AG09309 (cell line): Measurements from ENCODE around the gene FBN3.
"Not testable (repeated sequence)": the region's sequence is repeated elsewhere in the genome, so short reads cannot be mapped to it uniquely, and the experiment has no call there.

Experiments
- DNase-seq: peaks from one replicate; pipeline ENCODE4 v3.0.0-alpha.2; 2010; ENCODE audit warnings: low read depth
- H3K4me3 ChIP-seq: 2 replicates; pipeline ENCODE4 v1.5.1; 2011; ENCODE audit warnings: mild to moderate bottlenecking, low read depth, low read length, moderate library complexity; ENCODE audit not compliant: control insufficient read depth
- CTCF ChIP-seq: IDR thresholded peaks from 2 replicates; pipeline ENCODE4 v1.5.1; 2011; ENCODE audit warnings: mild to moderate bottlenecking, low read depth, low read length, inconsistent platforms; ENCODE audit not compliant: insufficient read depth, control insufficient read depth; ENCODE audit errors: missing control alignments

FBN3 gene

GRCh38 chr19:8158411-8159074, 9.2 kb upstream of the FBN3 start:
- DNase-seq = no peak
- no peak overlapping the region for H3K4me3 ChIP-seq
- peak; percentile 59 for TF ChIP-seq CTCF

GRCh38 chr19:8155318-8155717, 5.9 kb upstream of the FBN3 start:
- DNase-seq = no peak
- H3K4me3 ChIP-seq = no peak overlapping the region
- no peak for TF ChIP-seq CTCF

DNA sequence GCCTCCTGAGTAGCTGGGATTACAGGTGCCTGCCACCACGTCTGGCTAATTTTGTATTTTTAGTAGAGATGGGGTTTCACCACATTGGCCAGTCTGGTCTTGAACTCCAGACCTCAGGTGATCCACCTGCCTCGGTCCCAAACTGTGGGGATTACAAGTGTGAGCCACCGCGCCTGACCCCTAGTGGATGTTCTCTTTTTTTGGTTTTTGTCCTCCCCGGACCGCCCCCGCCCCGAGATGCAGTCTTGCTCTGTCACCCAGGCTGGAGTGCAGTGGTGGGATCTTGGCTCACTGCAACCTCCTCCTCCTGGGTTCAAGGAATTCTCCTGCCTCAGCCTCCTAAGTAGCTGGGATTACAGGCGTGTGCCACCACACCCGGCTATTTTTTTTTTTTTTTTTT, 4.6 kb upstream of the FBN3 start:
- not testable (repeated sequence) for H3K4me3 ChIP-seq, DNase-seq

DNA sequence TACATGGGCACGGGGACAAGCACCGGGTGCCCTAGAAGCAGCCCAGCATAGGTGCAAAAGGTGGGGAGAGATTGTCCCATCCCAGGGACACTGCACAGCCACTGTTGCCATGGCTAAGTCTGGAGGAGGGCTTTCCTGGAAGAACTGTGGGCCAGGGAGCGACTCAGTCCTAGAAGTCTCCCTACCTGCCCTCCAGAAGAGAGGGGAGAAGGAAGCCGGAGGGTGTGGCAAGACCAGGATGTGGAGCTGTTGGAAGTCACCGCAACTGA, 2.3 kb upstream of the FBN3 start:
- DNase-seq = no peak
- H3K4me3 ChIP-seq = no peak overlapping the region
- TF ChIP-seq CTCF = no peak

- no peak overlapping the region for H3K4me3 ChIP-seq
- no peak for TF ChIP-seq CTCF
- no peak for DNase-seq
These were observed 1.8 kb upstream of the FBN3 start for GRCh38 chr19:8150998-8151766.

DNA sequence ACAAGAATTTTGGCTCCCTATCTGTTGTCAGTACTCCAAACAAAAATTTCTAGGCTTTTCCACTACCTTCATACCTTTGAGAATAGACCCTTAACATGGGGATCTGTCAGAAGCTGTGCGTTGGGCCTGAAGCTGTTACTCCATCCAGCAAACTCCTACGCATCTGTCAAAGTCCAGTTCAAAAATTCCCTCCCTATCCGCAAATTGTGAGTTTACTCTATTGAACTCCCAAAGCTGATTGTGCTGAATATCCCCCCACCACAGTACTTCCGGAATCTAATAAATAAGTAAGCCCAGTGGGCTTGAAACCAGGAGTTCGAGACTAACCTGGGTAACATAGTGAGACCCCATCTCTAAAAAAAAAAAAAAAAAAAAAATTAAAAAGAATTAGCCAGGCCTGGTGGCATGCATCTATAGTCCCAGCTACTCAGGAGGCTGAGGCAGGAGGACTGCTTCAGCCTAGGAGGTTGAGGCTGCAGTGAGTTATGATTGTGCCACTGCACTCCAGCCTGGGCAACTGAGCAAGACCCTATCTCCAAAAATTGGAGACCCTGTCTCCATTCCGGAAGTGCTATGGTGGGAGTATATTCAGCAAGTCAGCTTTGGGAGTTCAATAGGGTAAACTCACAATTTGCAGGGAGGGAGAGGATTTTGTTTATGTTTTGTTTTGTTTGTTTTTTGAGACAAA, 930 bp upstream of the FBN3 start:
- no peak for TF ChIP-seq CTCF
- H3K4me3 ChIP-seq = no peak overlapping the region
- DNase-seq = no peak
